Esophagus (tissue), 2 donors: Measurements from ENCODE around the gene SORL1-AS1.

ENCODE experiments used
- H3K27ac ChIP-seq, 2 donors: one replicate each; pipeline ENCODE4 v1.5.1; 2013; ENCODE audit warnings: low read depth in 2 of 2, mild to moderate bottlenecking in 2 of 2, inconsistent platforms in 1 of 2, low read length in 1 of 2, moderate library complexity in 1 of 2
- H3K27me3 ChIP-seq, 2 donors: one replicate each; pipeline ENCODE4 v1.6.1; 2013; ENCODE audit warnings: low read length in 2 of 2, control low read depth in 1 of 2, mild to moderate bottlenecking in 1 of 2; ENCODE audit not compliant: insufficient read depth in 2 of 2, control insufficient read depth in 1 of 2
- H3K36me3 ChIP-seq, 2 donors: one replicate each; pipeline ENCODE4 v1.6.1; 2013; ENCODE audit warnings: low read length in 1 of 2; ENCODE audit not compliant: control insufficient read depth in 2 of 2, insufficient read depth in 2 of 2
- H3K4me1 ChIP-seq, 2 donors: one replicate each; pipeline ENCODE4 v1.6.1; 2013; ENCODE audit warnings: low read length in 1 of 2; ENCODE audit not compliant: control insufficient read depth in 2 of 2, insufficient read depth in 2 of 2
- H3K4me3 ChIP-seq, 2 donors: one replicate each; pipeline ENCODE4 v1.5.1; 2013; ENCODE audit warnings: low read length in 2 of 2, mild to moderate bottlenecking in 2 of 2, low read depth in 1 of 2, moderate library complexity in 1 of 2
- H3K9me3 ChIP-seq, 2 donors: one replicate each; pipeline ENCODE4 v1.6.1; 2013; ENCODE audit warnings: mild to moderate bottlenecking in 2 of 2, low read depth in 1 of 2, low read length in 1 of 2, moderate library complexity in 1 of 2; ENCODE audit not compliant: control insufficient read depth in 2 of 2, insufficient read depth in 1 of 2
- WGBS, 2 donors: extraction: QIAGEN DNeasy Blood & Tissue Kit; methylation state at CpG; one replicate each; pipeline ENCODE4 v1.1.7; 2013; 5-methylcytosine and 5-hydroxymethylcytosine counted together
- donor health status: healthy with polysubstance abuse.
- donor health status: Bipolar disorder and iron deficiency.

Gene SORL1-AS1

DNA sequence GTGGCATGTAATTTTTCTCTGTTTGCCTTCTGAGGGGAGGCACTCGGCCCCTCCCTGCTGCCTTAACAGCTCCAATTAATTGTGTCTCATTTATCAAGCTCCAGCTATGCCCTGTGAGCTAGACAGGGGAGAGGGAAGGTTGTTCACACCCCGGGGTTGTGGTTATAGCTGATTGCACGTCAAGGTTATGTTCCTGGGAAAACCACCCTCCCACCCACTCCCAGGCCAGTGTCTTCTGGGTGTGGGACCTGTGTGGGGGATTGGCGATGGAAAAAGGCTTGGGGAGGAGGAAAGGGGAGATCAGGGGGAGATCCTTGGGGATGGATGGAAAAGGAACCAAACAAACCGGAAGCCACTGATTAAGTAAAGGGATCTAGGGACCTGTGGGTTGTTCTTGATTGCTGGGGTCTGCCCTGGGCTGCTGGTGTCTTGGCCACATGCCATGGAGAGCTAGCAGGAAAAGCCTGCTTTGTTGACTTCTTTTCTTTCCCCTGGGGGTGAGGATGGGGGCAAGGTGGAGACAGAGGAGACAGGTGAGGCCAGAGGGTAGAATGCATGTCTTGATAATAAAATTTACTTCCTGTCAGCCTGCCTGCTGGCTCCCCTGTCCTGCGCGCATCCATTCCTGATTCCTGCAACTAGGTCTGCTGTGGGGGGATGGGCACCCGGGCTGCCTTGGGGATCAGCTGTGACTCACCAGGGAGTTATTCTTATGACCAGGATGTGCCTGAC lies 13.5 kb upstream of the SORL1-AS1 start:
- H3K27ac ChIP-seq = peak overlapping the region; percentile 80 to 89
- no peaks in the 10 kb centered on the region for H3K36me3 ChIP-seq
- no peaks in the 10 kb centered on the region for H3K9me3 ChIP-seq
- H3K4me1 ChIP-seq = peaks cover 0 to 15% of the 10 kb centered on the region in 2 donors
- H3K27me3 ChIP-seq = no peaks in the 10 kb centered on the region
- 21% methylated on average over 8 of the region's 8 CpGs for WGBS, 2 donors
- no peak overlapping the region for H3K4me3 ChIP-seq

- peak overlapping the region; percentile 80 to 89 for H3K27ac ChIP-seq
- no peak overlapping the region for H3K4me3 ChIP-seq
- WGBS, 2 donors = 36 to 37% methylated on average over 8 of the region's 8 CpGs
- no peaks in the 10 kb centered on the region for H3K9me3 ChIP-seq
- peaks cover 0 to 15% of the 10 kb centered on the region in 2 donors for H3K4me1 ChIP-seq
- no peaks in the 10 kb centered on the region for H3K36me3 ChIP-seq
- no peaks in the 10 kb centered on the region for H3K27me3 ChIP-seq
Measured at GRCh38 chr11:121465709-121466062, 12.9 kb upstream of the SORL1-AS1 start.

GRCh38 chr11:121464352-121464946 lies 11.7 kb upstream of the SORL1-AS1 start:
- H3K4me3 ChIP-seq = no peak overlapping the region
- H3K4me1 ChIP-seq = peaks cover 0 to 15% of the 10 kb centered on the region in 2 donors
- no peaks in the 10 kb centered on the region for H3K9me3 ChIP-seq
- WGBS, 2 donors = 27 to 41% methylated on average over 11 of the region's 11 CpGs
- H3K27ac ChIP-seq = peak overlapping the region; percentile 62 to 83
- no peaks in the 10 kb centered on the region for H3K27me3 ChIP-seq
- peaks cover 0 to 2% of the 10 kb centered on the region in 2 donors for H3K36me3 ChIP-seq

- Histone ChIP-seq H3K4me3 (no peak overlapping the region), H3K27ac (peak overlapping the region; percentile 62 to 83), H3K36me3 (peaks cover 0 to 2% of the 10 kb centered on the region in 2 donors), H3K4me1 (peaks cover 0 to 12% of the 10 kb centered on the region in 2 donors), H3K9me3 (no peaks in the 10 kb centered on the region), H3K27me3 (no peaks in the 10 kb centered on the region)
- WGBS, 2 donors = 65 to 67% methylated on average over 6 of the region's 6 CpGs
Measured at GRCh38 chr11:121463689-121464335, 11.0 kb upstream of the SORL1-AS1 start.

DNA sequence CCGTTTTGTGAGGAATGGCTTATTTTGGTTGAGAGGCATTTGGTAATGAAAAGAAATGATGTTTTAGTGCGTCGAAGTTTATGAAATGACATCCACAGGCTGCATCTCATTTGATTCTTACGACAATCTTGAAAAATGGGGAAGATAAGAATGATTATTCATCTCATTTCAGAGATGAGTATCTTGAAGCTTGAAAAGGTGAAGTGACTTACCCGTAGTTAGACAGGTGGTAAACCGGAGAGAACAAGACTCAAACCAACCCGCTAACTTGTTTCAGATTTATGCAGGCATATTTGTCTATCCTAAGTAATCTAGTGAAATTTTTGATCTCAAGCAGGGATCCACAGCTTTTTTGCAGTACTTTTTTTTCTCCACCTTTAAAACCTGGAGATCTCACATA lies 9.1 kb upstream of the SORL1-AS1 start:
- Histone ChIP-seq H3K36me3 (peaks cover 0 to 2% of the 10 kb centered on the region in 2 donors), H3K4me1 (peaks cover 0 to 12% of the 10 kb centered on the region in 2 donors), H3K9me3 (no peaks in the 10 kb centered on the region), H3K27ac (no peak overlapping the region), H3K27me3 (no peaks in the 10 kb centered on the region), H3K4me3 (no peak overlapping the region)
- 88 to 91% methylated on average over 7 of the region's 7 CpGs for WGBS, 2 donors

- Histone ChIP-seq H3K36me3 (peaks cover 0 to 2% of the 10 kb centered on the region in 2 donors), H3K9me3 (no peaks in the 10 kb centered on the region), H3K4me3 (no peak overlapping the region), H3K4me1 (peaks cover 0 to 8% of the 10 kb centered on the region in 2 donors), H3K27me3 (no peaks in the 10 kb centered on the region), H3K27ac (no peak overlapping the region)
- 80% methylated on average over 4 of the region's 4 CpGs for WGBS, 2 donors
Measured at GRCh38 chr11:121460941-121461514, 8.3 kb upstream of the SORL1-AS1 start.

DNA sequence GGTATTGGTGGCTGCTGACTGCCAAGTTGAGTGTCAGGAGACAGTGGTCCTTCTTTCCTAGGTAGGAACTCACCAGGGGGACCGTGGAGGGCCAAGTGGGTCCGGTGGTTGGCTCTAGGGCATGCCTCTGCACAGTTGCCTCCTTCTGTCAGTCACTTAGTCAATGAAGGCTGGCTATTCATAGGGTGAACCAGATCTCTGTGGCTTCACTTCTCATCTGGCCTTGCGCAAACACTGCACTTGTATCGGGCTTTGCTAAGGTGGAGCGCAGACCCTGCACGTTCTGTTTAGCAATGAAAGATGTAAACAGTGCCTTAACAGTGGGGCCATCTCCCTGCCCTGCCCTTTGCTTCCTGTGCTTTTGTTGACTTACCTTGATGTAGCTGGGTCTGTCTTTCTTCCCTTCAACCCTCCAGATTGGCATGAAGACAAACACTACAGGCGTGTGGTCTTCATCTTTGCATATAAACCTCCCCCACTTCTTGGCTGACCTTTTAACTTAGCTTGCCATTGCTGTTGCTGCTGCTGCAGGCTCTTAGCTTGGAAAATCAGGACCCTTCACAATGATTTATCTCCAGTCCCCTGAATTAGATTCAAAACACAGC lies 6.7 kb upstream of the SORL1-AS1 start:
- H3K36me3 ChIP-seq = peaks cover 0 to 2% of the 10 kb centered on the region in 2 donors
- H3K9me3 ChIP-seq = no peaks in the 10 kb centered on the region
- H3K4me1 ChIP-seq = peaks cover 0 to 5% of the 10 kb centered on the region in 2 donors
- WGBS, 2 donors = 74 to 77% methylated on average over 7 of the region's 7 CpGs
- H3K4me3 ChIP-seq = no peak overlapping the region
- H3K27me3 ChIP-seq = no peaks in the 10 kb centered on the region
- H3K27ac ChIP-seq = no peak overlapping the region

- Histone ChIP-seq H3K4me3 (no peak overlapping the region), H3K27me3 (no peaks in the 10 kb centered on the region), H3K27ac (no peak overlapping the region), H3K36me3 (peaks cover 0 to 2% of the 10 kb centered on the region in 2 donors), H3K9me3 (no peaks in the 10 kb centered on the region), H3K4me1 (peaks cover 0 to 2% of the 10 kb centered on the region in 2 donors)
- WGBS, 2 donors = 92 to 93% methylated on average over 9 of the region's 9 CpGs
Measured at GRCh38 chr11:121458551-121458950, 5.8 kb upstream of the SORL1-AS1 start.

- no peak overlapping the region for H3K4me3 ChIP-seq
- no peaks in the 10 kb centered on the region for H3K9me3 ChIP-seq
- no peak overlapping the region for H3K27ac ChIP-seq
- peaks cover 0 to 2% of the 10 kb centered on the region in 2 donors for H3K4me1 ChIP-seq
- 74 to 80% methylated on average over 11 of the region's 11 CpGs for WGBS, 2 donors
- H3K36me3 ChIP-seq = peaks cover 0 to 2% of the 10 kb centered on the region in 2 donors
- no peaks in the 10 kb centered on the region for H3K27me3 ChIP-seq
Measured at GRCh38 chr11:121456816-121457431, 4.2 kb upstream of the SORL1-AS1 start.
